ENCODE measurements around the gene CFAP97D2.
"Not testable (repeated sequence)": the region's sequence is repeated elsewhere in the genome, so short reads cannot be mapped to it uniquely, and the experiment has no call there.

CFAP97D2 gene

DNA sequence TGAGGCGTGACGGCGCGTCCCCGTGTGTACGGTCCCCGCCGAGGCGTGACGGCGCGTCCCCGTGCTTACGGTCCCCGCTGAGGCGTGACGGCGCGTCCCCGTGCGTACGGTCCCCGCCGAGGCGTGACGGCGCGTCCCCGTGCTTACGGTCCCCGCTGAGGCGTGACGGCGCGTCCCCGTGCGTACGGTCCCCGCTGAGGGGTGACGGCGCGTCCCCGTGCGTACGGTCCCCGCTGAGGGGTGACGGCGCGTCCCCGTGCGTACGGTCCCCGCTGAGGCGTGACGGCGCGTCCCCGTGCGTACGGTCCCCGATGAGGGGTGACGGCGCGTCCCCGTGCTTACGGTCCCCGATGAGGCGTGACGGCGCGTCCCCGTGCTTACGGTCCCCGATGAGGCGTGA lies 20.5 kb downstream of the CFAP97D2 start:
- ATAC-seq, H3K4me1 Mint-ChIP-seq, H3K27ac Mint-ChIP-seq, H3K4me3 Mint-ChIP-seq, H3K27me3 Mint-ChIP-seq, H3K36me3 Mint-ChIP-seq, H3K9me3 Mint-ChIP-seq: not testable (repeated sequence)

DNA sequence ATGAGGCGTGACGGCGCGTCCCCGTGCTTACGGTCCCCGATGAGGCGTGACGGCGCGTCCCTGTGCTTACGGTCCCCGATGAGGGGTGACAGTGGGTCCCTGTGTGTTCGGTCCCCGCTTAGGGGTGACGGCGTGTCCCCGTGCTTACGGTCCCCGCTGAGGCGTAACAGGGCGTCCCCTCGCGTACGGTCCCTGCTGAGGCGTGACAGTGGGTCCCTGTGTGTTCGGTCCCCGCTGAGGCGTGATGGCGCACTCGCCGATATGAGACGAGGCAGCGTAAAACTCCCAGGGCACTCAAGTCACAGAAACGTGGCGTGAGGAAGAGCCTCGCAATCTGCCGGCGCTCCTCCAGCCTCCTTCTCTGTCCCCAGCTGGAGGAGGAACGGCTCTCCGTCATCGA lies 20.9 kb downstream of the CFAP97D2 start:
- H3K4me1 Mint-ChIP-seq, result no peaks in the 10 kb centered on the region
- no peak for ATAC-seq
- H3K4me3 Mint-ChIP-seq, result no peak overlapping the region
- H3K36me3 Mint-ChIP-seq, result no peaks in the 10 kb centered on the region
- no peaks in the 10 kb centered on the region for H3K9me3 Mint-ChIP-seq
- no peaks in the 10 kb centered on the region for H3K27me3 Mint-ChIP-seq
- H3K27ac Mint-ChIP-seq, result no peak overlapping the region

GRCh38 chr13:114200399-114200911 lies 21.4 kb downstream of the CFAP97D2 start:
- H3K4me1 Mint-ChIP-seq, result no peaks in the 10 kb centered on the region
- no peaks in the 10 kb centered on the region for H3K9me3 Mint-ChIP-seq
- no peaks in the 10 kb centered on the region for H3K27me3 Mint-ChIP-seq
- H3K36me3 Mint-ChIP-seq, result no peaks in the 10 kb centered on the region
- no peak overlapping the region for H3K27ac Mint-ChIP-seq
- H3K4me3 Mint-ChIP-seq, result no peak overlapping the region
- no peak for ATAC-seq

GRCh38 chr13:114202581-114202980 lies 23.5 kb downstream of the CFAP97D2 start:
- no peaks in the 10 kb centered on the region for H3K36me3 Mint-ChIP-seq
- H3K27ac Mint-ChIP-seq, result no peak overlapping the region

GRCh38 chr13:114203536-114203935 lies 24.5 kb downstream of the CFAP97D2 start:
- no peak for ATAC-seq
- no peaks in the 10 kb centered on the region for H3K36me3 Mint-ChIP-seq
- H3K27me3 Mint-ChIP-seq, result no peaks in the 10 kb centered on the region

More at GRCh38 chr13:114202581-114202980, 23.5 kb downstream of the CFAP97D2 start:
- Mint-ChIP-seq H3K27me3 (no peaks in the 10 kb centered on the region), H3K9me3 (no peaks in the 10 kb centered on the region), H3K4me1 (no peaks in the 10 kb centered on the region), H3K4me3 (no peak overlapping the region)
- ATAC-seq, result no peak

DNA sequence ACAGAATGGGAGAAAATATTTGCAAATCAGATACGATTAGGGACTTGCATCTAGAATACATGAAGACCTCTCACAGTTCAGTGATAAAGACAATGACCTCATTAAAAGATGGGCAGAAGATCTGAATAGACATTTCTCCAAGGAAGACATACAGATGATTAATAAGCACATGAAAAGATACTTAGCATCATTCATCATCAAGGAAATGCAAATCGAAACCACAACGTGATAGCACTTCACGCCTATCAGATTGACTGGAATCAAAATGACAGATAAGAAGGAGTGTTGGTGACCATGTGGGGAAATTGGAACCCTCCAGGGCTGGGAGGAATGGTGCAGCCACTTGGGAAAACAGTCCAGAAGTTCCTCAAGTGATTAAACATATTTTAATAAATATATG lies 25.8 kb downstream of the CFAP97D2 start:
- no peaks in the 10 kb centered on the region for H3K36me3 Mint-ChIP-seq
- H3K4me1 Mint-ChIP-seq, result no peaks in the 10 kb centered on the region
- no peak for ATAC-seq
- H3K9me3 Mint-ChIP-seq, result no peaks in the 10 kb centered on the region
- no peak overlapping the region for H3K27ac Mint-ChIP-seq
- H3K4me3 Mint-ChIP-seq, result no peak overlapping the region
- no peaks in the 10 kb centered on the region for H3K27me3 Mint-ChIP-seq

More at GRCh38 chr13:114203536-114203935, 24.5 kb downstream of the CFAP97D2 start:
- Mint-ChIP-seq H3K9me3 (no peaks in the 10 kb centered on the region), H3K4me3 (no peak overlapping the region), H3K27ac (no peak overlapping the region), H3K4me1 (no peaks in the 10 kb centered on the region)

DNA sequence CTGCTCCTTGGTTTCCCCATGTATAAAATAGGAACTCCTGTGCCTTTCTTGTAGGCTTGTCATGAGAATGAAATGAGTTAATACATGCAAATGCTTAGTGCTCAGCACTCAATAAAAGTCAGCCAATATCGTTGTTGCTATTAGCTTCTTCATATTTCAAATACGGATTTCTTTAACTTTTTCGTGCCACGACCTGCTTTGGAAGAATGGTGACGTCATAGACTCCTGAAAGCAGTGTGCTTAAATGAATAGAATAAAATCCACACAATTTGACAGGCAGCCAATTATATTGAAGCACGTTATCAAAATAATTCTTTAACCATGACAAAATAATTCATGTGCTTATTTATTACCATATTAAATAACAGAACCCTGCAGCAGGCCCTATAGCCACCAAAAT lies 29.1 kb downstream of the CFAP97D2 start:
- ATAC-seq, result no peak
- H3K9me3 Mint-ChIP-seq, result no peaks in the 10 kb centered on the region

GRCh38 chr13:114211446-114212157 lies 32.5 kb downstream of the CFAP97D2 start:
- ATAC-seq, result no peak
- Mint-ChIP-seq H3K27me3 (peaks cover 40% of the 10 kb centered on the region), H3K4me3 (no peak overlapping the region), H3K9me3 (no peaks in the 10 kb centered on the region), H3K4me1 (no peaks in the 10 kb centered on the region), H3K27ac (no peak overlapping the region), H3K36me3 (no peaks in the 10 kb centered on the region)

More for the DNA sequence above, 29.1 kb downstream of the CFAP97D2 start:
- no peak overlapping the region for H3K4me3 Mint-ChIP-seq
- H3K36me3 Mint-ChIP-seq, result no peaks in the 10 kb centered on the region
- H3K27me3 Mint-ChIP-seq, result peaks cover 28% of the 10 kb centered on the region
- H3K27ac Mint-ChIP-seq, result no peak overlapping the region
- H3K4me1 Mint-ChIP-seq, result no peaks in the 10 kb centered on the region

GRCh38 chr13:114212158-114212495 lies 33.1 kb downstream of the CFAP97D2 start:
- Mint-ChIP-seq H3K36me3 (no peaks in the 10 kb centered on the region), H3K4me3 (no peak overlapping the region), H3K27ac (no peak overlapping the region), H3K4me1 (no peaks in the 10 kb centered on the region), H3K27me3 (peaks cover 40% of the 10 kb centered on the region), H3K9me3 (no peaks in the 10 kb centered on the region)
- no peak for ATAC-seq

- H3K4me1 Mint-ChIP-seq, result no peaks in the 10 kb centered on the region
- no peaks in the 10 kb centered on the region for H3K9me3 Mint-ChIP-seq
- H3K27ac Mint-ChIP-seq, result no peak overlapping the region
- no peak overlapping the region for H3K4me3 Mint-ChIP-seq
- peaks cover 40% of the 10 kb centered on the region for H3K27me3 Mint-ChIP-seq
- ATAC-seq, result no peak
- no peaks in the 10 kb centered on the region for H3K36me3 Mint-ChIP-seq
Measured at GRCh38 chr13:114213980-114214379, 34.9 kb downstream of the CFAP97D2 start.

GRCh38 chr13:114219392-114219791 lies 40.3 kb downstream of the CFAP97D2 start:
- H3K4me3 Mint-ChIP-seq, result no peak overlapping the region

DNA sequence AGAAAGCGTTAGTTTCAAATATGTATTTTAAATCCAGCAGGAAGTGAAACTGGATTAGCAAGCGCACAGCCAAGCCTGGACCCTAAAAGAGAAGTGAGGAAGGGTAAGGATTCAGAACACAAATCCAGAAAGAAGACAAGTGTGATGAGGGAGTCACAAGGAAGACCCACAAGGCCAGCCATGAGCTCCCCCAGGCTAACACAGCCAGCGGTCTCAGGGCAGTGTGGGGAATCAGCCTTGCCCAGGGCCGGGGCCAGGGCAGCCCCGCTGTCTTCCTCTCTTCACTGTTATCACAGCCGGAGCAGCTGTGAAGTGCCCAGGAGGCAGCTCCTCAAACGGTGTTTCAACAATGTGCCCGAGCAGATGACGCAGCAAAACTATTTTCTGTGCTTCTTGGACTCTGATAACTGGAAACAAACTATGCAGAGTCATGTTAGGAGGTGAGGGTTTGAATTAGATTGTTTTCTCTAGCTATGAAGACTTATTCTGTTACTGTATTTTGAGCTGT lies 43.5 kb downstream of the CFAP97D2 start:
- peak; percentile 54 for ATAC-seq
- H3K27me3 Mint-ChIP-seq, result peaks cover 5% of the 10 kb centered on the region
- H3K27ac Mint-ChIP-seq, result peak overlapping the region; percentile 51
- H3K4me1 Mint-ChIP-seq, result peaks cover 40% of the 10 kb centered on the region
- no peaks in the 10 kb centered on the region for H3K36me3 Mint-ChIP-seq
- H3K4me3 Mint-ChIP-seq, result peak overlapping the region; percentile 37
- H3K9me3 Mint-ChIP-seq, result no peaks in the 10 kb centered on the region

More at GRCh38 chr13:114219392-114219791, 40.3 kb downstream of the CFAP97D2 start:
- H3K9me3 Mint-ChIP-seq, result no peaks in the 10 kb centered on the region
- no peak overlapping the region for H3K27ac Mint-ChIP-seq
- H3K27me3 Mint-ChIP-seq, result no peaks in the 10 kb centered on the region
- peaks cover 19% of the 10 kb centered on the region for H3K4me1 Mint-ChIP-seq
- no peak for ATAC-seq
- no peaks in the 10 kb centered on the region for H3K36me3 Mint-ChIP-seq

- H3K27me3 Mint-ChIP-seq, result peaks cover 12% of the 10 kb centered on the region
- peaks cover 42% of the 10 kb centered on the region for H3K4me1 Mint-ChIP-seq
- H3K36me3 Mint-ChIP-seq, result no peaks in the 10 kb centered on the region
- H3K9me3 Mint-ChIP-seq, result no peaks in the 10 kb centered on the region
- no peak overlapping the region for H3K4me3 Mint-ChIP-seq
- H3K27ac Mint-ChIP-seq, result no peak overlapping the region
- no peak for ATAC-seq
Measured at GRCh38 chr13:114224201-114224600, 45.1 kb downstream of the CFAP97D2 start.

GRCh38 chr13:114225610-114226009 lies 46.6 kb downstream of the CFAP97D2 start:
- peaks cover 42% of the 10 kb centered on the region for H3K4me1 Mint-ChIP-seq
- H3K9me3 Mint-ChIP-seq, result no peaks in the 10 kb centered on the region
- ATAC-seq, result no peak
- peaks cover 22% of the 10 kb centered on the region for H3K27me3 Mint-ChIP-seq
- H3K27ac Mint-ChIP-seq, result peak overlapping the region; percentile 79
- no peaks in the 10 kb centered on the region for H3K36me3 Mint-ChIP-seq
- no peak overlapping the region for H3K4me3 Mint-ChIP-seq

GRCh38 chr13:114226088-114226487 lies 47.0 kb downstream of the CFAP97D2 start:
- peaks cover 42% of the 10 kb centered on the region for H3K4me1 Mint-ChIP-seq
- peak overlapping the region; percentile 79 for H3K27ac Mint-ChIP-seq
- H3K9me3 Mint-ChIP-seq, result no peaks in the 10 kb centered on the region
- H3K36me3 Mint-ChIP-seq, result no peaks in the 10 kb centered on the region
- ATAC-seq, result peak; percentile 53
- H3K4me3 Mint-ChIP-seq, result no peak overlapping the region
- peaks cover 26% of the 10 kb centered on the region for H3K27me3 Mint-ChIP-seq

- ATAC-seq, result peak; percentile 91
- no peak overlapping the region for H3K4me3 Mint-ChIP-seq
Measured at GRCh38 chr13:114226699-114227323, 47.8 kb downstream of the CFAP97D2 start.

More at GRCh38 chr13:114226699-114227323, 47.8 kb downstream of the CFAP97D2 start:
- H3K27me3 Mint-ChIP-seq, result peaks cover 26% of the 10 kb centered on the region
- H3K4me1 Mint-ChIP-seq, result peaks cover 35% of the 10 kb centered on the region
- peak overlapping the region; percentile 79 for H3K27ac Mint-ChIP-seq
- H3K36me3 Mint-ChIP-seq, result no peaks in the 10 kb centered on the region
- no peaks in the 10 kb centered on the region for H3K9me3 Mint-ChIP-seq

All from stimulated activated memory B cell treated with anti-CD40 and anti-IgM and Interleukin-4, amounts not matched to agents 10 μg/mL and 1 μg/mL and 100 μg/mL, for 72 hours (primary cell).